ENCODE measurements around the gene SETD7.

The SETD7 gene

DNA sequence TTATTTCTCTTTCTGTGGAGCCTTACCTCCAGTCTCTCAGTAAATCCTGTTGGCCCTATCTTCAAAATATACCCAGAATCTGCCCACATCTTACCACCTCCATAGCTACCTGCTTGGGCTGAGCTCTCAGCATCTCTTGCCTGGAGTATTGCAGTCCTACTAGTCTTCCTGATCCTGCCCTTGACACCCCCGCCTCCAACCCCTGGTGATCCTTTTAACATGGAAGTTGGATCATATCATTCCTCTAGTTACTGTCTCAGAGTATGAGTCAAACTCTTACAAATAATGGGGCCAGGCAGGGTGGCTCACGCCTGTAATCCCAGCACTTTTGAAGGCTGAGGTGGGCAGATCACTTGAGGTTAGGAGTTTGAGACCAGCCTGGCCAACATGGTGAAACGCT is 43.1 kb upstream of the SETD7 start:
- no peak for TF ChIP-seq CTCF (IDR thresholded peaks at IDR 0.05; ENCODE audit: low read depth, low read length)

GRCh38 chr4:139596684-139597279 is 40.8 kb upstream of the SETD7 start:
- TF ChIP-seq CTCF (IDR thresholded peaks at IDR 0.05; ENCODE audit: low read depth, low read length) = no peak
- no peak for DNase-seq (ENCODE audit: extremely low read depth, low read depth)

More for the DNA sequence above, 43.1 kb upstream of the SETD7 start:
- DNase-seq (ENCODE audit: extremely low read depth, low read depth) = no peak

DNA sequence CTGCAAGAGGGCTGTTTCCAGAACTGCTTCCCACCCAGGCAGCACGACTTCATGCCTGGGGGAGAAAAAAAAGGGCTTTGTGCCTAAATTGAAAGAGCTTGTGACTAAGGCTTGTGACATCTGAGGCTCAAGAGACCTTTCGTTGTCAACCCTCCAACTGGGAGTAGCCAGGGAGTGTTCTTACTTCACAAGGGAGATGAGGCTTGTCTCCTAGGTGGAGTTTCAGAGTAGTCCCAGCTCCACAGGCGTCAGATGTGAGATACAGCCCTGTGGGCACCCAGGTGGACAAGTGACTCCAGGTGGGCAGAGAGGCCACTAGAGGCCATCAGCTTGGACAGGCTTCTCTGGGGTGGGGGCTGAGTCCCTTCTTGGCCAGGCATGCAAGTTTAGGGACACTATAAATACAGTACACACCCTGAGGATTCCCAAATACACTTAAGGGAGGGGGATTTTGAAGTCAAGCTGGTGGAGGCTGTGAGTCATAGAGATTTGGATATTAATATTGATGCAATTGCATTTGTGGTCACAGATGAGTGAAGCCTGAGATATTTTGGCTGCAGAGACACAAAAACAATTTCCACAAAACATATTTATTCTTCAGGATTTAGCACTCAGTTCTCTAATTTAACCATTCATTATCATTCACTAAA is 40.1 kb upstream of the SETD7 start:
- DNase-seq (ENCODE audit: extremely low read depth, low read depth) = no peak
- TF ChIP-seq CTCF (IDR thresholded peaks at IDR 0.05; ENCODE audit: low read depth, low read length) = no peak

GRCh38 chr4:139594591-139595185 is 38.7 kb upstream of the SETD7 start:
- no peak for TF ChIP-seq CTCF (IDR thresholded peaks at IDR 0.05; ENCODE audit: low read depth, low read length)

GRCh38 chr4:139593091-139593564 is 37.1 kb upstream of the SETD7 start:
- TF ChIP-seq CTCF (IDR thresholded peaks at IDR 0.05; ENCODE audit: low read depth, low read length) = no peak
- no peak for DNase-seq (ENCODE audit: extremely low read depth, low read depth)

More at GRCh38 chr4:139594591-139595185, 38.7 kb upstream of the SETD7 start:
- DNase-seq (ENCODE audit: extremely low read depth, low read depth) = no peak

- DNase-seq (ENCODE audit: extremely low read depth, low read depth) = no peak
- no peak for TF ChIP-seq CTCF (IDR thresholded peaks at IDR 0.05; ENCODE audit: low read depth, low read length)
Measured at GRCh38 chr4:139589336-139590018, 33.5 kb upstream of the SETD7 start.

- DNase-seq (ENCODE audit: extremely low read depth, low read depth) = no peak
- no peak for TF ChIP-seq CTCF (IDR thresholded peaks at IDR 0.05; ENCODE audit: low read depth, low read length)
Measured at GRCh38 chr4:139587446-139587845, 31.4 kb upstream of the SETD7 start.

All from AG09319 (cell line).